ENCODE results near the gene AKR1C4.
"Not testable (repeated sequence)": the region's sequence is repeated elsewhere in the genome, so short reads cannot be mapped to it uniquely, and the experiment has no call there.

AKR1C4 gene

DNA sequence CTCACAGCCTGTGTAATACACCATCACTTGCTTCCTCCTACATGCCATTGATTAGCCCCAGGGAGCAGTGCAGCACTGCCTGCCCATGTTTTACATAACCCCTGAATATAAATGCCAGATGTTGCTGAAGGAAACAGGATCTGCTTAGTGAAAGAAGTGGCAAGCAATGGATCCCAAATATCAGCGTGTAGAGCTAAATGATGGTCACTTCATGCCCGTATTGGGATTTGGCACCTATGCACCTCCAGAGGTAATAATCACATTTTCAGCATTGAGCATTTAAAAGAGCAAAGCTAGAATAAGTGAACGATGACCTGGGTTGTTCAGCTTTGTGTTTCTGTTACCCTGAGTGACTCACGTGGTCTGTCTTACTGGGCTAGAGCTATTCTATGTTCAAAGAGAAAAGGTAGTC is at the start of gene AKR1C4:
Gene AKR1C4, plus strand, starts transcription at position 136 of the 412 bp plus-strand sequence. Its CDS starts 31 bp downstream, at position 167.
- DNase-seq, result no peak

- DNase-seq, result no peak
Observed at GRCh38 chr10:5146920-5147254, 49.8 kb upstream of the AKR1C4 start.

GRCh38 chr10:5147255-5147980 is 49.2 kb upstream of the AKR1C4 start:
- no peak for DNase-seq

- DNase-seq, result no peak
Observed at GRCh38 chr10:5147981-5148677, 48.5 kb upstream of the AKR1C4 start.

DNA sequence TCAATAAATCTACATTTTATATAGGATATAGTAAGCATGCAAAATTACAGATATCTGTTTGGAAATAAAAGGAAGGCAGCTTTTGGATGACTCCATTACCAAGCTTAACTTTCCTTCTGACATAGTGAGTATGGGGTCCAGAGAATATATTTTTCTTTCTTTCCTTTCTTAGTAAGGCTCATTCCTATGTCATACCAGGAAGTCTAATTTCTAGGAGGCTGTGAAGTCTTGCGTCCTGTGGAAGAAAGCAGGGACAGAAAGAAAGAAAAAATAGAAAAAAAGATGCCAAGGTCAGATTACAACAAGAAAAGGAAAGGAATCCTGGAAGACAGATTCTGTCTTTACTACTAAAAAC is 48.0 kb upstream of the AKR1C4 start:
- DNase-seq, result no peak

DNA sequence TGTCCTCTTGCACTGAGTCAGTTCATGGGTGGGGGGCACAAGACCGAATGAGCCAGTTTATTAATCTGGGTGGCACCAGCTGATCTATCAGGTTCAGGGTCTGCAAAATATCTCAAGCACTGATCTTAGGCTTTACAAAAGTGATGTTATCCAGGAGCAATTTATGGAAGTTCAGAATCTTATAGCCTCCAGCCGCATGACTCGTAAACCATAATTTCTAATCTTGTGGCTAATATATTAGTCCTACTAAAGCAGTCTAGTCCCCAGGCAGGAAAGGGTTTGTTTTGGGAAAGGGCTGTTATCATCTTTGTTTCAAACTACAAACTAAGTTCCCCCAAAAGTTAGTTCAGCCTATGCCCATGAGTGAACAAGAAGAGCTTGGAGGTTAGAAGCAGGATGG is 45.6 kb upstream of the AKR1C4 start:
- no peak for DNase-seq

DNA sequence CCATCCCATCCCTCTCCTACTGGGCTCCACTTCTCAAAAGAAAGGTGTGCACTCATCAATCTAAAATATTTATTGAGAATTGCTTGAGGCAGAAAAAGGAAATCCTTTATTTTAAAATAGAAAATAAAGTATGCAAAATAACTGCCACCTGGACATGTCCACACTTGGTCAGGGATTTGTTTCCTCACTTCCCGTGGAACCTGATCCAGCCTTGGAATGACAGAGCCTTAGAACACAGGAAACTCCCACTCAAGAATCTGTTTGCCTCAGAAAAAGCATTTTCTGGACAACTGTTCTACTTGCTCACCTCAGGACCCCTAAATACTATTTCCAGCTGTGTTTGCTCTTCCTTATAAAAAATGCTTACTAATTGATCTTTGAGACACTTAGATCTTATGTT is 40.7 kb upstream of the AKR1C4 start:
- DNase-seq, result no peak

DNA sequence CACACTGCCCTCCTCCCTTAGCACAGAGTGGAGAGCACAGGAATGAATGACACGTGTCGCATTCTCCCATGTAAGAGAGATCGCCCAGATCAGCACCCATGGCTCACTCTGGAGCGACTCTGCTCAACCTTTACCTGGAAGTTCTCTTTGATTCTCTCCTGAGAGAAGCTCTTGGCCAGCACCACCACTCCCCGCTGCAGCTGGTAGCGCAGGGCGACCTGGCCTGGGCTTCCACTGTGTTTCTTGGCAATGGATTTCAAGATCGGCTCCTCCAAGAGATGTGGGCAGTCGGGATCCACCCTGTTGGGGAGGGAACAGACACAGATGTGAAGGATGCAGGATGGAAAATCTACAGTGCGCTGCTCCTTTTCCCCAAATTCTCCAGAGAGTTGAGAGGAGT is 39.1 kb upstream of the AKR1C4 start:
- DNase-seq, result no peak

- no peak for DNase-seq
Observed at GRCh38 chr10:5159126-5159525, 37.5 kb upstream of the AKR1C4 start.

- DNase-seq, result no peak
Observed at GRCh38 chr10:5163487-5163886, 33.1 kb upstream of the AKR1C4 start.

GRCh38 chr10:5165738-5166137 is 30.9 kb upstream of the AKR1C4 start:
- DNase-seq, result no peak

- DNase-seq, result no peak
Observed at GRCh38 chr10:5168897-5169420, 27.7 kb upstream of the AKR1C4 start.

DNA sequence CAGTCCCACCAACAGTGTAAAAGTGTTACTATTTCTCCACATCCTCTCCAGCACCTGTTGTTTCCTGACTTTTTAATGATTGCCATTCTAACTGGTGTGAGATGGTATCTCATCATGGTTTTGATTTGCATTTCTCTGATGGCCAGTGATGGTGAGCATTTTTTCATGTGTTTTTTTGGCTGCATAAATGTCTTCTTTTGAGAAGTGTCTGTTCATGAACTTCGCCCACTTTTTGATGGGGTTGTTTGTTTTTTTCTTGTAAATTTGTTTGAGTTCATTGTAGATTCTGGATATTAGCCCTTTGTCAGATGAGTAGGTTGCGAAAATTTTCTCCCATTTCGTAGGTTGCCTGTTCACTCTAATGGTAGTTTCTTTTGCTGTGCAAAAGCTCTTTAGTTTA is 21.1 kb upstream of the AKR1C4 start:
- not testable (repeated sequence) for DNase-seq

DNA sequence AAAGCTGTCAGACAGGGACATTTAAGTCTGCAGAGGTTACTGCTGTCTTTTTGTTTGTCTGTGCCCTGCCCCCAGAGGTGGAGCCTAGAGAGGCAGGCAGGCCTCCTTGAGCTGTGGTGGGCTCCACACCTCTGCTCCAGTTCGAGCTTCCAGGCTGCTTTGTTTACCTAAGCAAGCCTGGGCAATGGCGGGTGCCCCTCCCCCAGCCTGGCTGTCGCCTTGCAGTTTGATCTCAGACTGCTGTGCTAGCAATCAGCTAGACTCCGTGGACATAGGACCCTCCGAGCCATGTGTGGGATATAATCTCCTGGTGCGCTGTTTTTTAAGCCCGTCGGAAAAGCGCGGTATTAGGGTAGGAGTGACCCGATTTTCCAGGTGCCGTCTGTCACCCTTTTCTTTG is 16.1 kb upstream of the AKR1C4 start:
- DNase-seq, result not testable (repeated sequence)

GRCh38 chr10:5183923-5184322 is 12.7 kb upstream of the AKR1C4 start:
- no peak for DNase-seq

DNA sequence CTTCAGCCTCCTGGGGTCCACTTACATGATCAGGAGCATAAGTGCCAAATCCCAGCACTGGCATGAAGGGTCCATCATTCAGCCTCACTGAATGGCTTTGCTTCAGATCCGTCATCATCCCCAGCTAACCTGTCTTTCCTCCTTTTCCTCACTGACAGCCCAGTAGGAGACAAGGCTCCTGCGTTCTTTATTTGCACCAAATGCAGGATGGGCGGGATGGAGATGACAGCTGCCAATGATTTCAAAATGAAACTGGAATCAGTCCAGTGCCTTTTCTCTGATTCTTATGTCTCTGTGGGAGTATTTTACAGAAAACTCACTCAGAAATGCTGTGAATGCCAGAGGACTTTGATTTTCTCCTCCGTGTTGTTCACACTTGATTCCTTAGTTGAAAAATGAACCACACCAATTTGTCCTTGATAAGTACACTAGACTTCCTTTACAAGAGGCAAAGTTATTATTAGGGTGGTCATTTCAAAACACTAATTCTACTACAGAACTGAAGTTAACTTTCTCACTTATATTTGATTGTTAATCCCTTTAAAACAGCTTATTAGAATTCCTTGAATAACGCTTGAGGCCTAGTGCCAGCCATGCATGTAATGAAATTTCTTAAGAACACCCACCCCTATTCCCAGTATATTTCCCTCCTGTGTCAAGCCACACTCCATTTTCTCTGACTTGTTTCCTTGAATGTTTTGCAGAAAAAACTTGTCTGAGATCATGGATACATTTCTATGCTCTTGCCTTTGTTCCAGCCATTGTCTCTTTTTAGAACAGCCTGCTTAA is 11.5 kb upstream of the AKR1C4 start, which contains the start of gene AKR1C8:
Gene AKR1C8, minus strand, starts transcription at position 164 of the 789 bp plus-strand sequence. Its CDS starts 46 bp downstream, at position 118.
- DNase-seq, result no peak

- no peak for DNase-seq
Observed at GRCh38 chr10:5187867-5188266, 8.8 kb upstream of the AKR1C4 start.

DNA sequence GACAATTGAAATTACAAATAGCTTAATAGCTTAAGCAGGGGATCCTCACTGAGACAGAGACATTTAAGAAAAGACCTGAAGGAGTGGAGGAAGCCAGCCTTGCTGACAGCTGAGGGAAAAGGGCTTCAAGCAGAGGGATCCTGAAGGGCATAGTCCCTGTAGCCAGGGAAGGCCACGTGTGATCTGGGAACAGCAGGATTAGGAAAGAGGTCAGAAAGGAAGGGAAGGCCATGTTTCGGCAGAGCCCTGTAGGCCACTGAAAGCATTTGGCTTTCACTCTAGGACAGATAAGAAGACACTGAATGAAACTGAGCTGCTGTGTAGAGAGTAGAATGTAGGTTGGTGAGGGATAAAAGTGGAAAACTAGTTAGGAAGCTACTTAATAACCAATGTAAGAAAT is 8.3 kb upstream of the AKR1C4 start:
- no peak for DNase-seq

DNA sequence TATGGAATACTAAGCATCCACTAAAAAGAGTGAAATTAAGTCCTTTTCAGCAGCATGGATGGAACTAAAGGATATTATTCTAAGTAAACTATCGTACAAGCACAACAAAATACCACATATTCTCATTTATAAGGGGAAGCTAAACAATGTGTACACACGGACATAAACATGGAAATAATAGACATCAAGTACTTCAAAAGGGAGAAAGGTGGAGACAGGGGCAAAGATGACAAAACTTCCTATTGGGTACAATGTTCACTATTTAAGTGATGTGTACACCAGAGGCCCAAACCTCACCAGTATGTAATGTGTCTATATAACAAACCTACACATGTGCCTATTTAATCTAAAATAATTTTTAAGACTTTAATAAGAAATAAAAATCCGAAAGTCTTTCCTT is 2.2 kb upstream of the AKR1C4 start:
- DNase-seq, result no peak

GRCh38 chr10:5195727-5196374 is 786 bp upstream of the AKR1C4 start:
- no peak for DNase-seq

DNA sequence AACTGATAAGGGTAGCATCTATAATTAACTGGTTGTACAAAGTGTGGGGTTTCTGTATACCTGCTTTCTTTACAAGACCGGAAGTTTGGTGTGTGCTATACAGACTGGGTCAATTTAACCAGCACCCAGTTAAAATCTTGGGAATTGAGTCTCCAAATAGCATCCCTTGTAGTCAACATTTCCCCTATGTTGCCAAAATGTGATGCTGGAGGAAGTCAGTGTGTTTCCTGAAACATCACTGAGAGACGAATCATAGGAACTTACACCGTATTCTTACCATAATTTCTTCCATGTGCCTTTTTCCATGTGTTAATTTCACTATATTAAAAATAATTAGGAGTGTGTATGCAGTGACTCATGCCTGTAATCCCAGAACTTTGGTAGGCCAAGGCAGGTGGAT is 1.7 kb downstream of the AKR1C4 start:
- DNase-seq, result no peak

- no peak for DNase-seq
Observed at GRCh38 chr10:5199398-5199797, 2.8 kb downstream of the AKR1C4 start.

GRCh38 chr10:5206799-5207198 is 10.2 kb downstream of the AKR1C4 start:
- no peak for DNase-seq

All from CD4-positive, alpha-beta T cell treated with Interleukin-21 for 1 hour (primary cell).